Mucosa of gallbladder (tissue), 1 donor: Measurements from ENCODE around the gene TMED3. TPM values are rescaled to one million over a fixed set of nuclear protein-coding genes. Genes with fewer than 3 reads are reported as not detected.

ENCODE experiments used
- total RNA-seq: library from RNA; stranded (reverse); gene quantifications from one replicate; pipeline ENCODE4 v1.2.1, GENCODE V29; 2021
- donor health status: DM: no; HTN: no; CAD: no.

The TMED3 gene
- total RNA-seq, 1 donor from 2014 or later = 67.7 TPM

Other genes starting within 250 kb of the TMED3 start
- gene RASGRF1, start 220.3 kb upstream of the TMED3 start, total RNA-seq = 0.32 TPM
- not detected for gene ANKRD34C, start 28.4 kb upstream of the TMED3 start, total RNA-seq
- 0.32 TPM for gene MINAR1, start 121.2 kb downstream of the TMED3 start, total RNA-seq